K562 (cell line): ENCODE results near the gene ARFGEF2.

Source experiments
- BRD4 ChIP-seq: fragments of 200-600 bp; sonication (generic); IDR thresholded peaks from 2 replicates; pipeline ENCODE4 v1.6.1; 2017; ENCODE audit warnings: inconsistent platforms
- GATAD2A ChIP-seq: fragments of 450-650 bp; IDR thresholded peaks from 2 replicates; pipeline ENCODE4 v1.6.1; 2017
- REST ChIP-seq, 2 experiments: fragments of 450-650 bp; formaldehyde crosslinking in 1 of 2; IDR thresholded peaks; 2 replicates each; pipeline versions ENCODE4 v1.4.0 to v1.6.1; 2014 to 2020; ENCODE audit warnings: mild to moderate bottlenecking in 2 of 2, borderline replicate concordance in 1 of 2, low read depth in 1 of 2

DNA sequence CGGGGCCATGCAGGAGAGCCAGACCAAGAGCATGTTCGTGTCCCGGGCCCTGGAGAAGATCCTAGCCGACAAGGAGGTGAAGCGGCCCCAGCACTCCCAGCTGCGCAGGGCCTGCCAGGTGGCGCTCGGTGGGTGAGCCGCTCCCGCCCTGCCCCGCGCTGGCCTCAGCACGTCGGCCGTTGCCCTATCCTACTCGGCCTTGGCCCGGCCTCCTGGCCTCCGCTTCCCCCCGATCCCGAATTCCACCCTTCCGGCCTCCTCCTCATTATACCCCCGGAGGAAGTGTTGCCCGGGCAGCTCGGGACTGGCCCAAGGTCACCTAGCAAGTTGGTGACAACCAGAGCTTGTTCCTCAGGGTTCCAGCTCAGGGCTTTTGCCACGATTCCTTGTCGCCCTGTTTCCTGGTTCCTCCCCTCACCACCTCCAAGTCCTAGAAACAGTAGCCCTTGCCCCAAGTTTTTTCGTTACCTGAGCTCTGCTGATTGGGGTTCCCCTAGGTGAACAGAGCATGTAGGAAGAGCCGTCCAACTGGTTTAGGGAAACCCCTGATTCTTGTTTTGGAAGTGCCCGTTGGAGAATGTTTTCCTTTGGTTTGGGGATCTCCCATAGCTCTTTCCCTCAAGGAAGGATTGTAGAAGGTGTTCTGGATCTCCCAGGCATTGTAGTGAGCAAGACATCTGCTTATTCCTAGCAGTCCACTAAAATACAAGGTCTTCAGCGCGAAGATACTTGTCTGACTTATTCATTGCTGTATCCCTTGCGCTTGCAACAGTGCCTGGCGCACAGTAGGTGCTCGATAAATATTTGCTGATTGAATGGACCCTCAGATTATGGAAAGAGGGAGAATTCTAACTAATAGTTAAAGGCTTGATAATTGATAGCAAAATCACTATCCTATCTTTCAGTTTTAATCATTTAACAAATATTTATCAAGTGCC lies 641 bp downstream of the ARFGEF2 start:
- TF ChIP-seq BRD4 (no peak), REST (IDR thresholded peaks at IDR 0.05; ENCODE audit: borderline replicate concordance) (no peak), REST (CRISPR knock-in tag; IDR thresholded peaks at IDR 0.05; ENCODE audit: low read depth) (no peak; the same call in 1 of the 2 replicates), GATAD2A (no peak)
